Stimulated activated CD4-positive, alpha-beta T cell treated with anti-CD3 and anti-CD28 coated beads, Interleukin-2, amount 100 ng/mL, for 48 hours (primary cell): Measurements from ENCODE around the gene PTGER1.

Source experiments
- DNase-seq, 2 donors: peaks; one replicate each; pipeline ENCODE4 v3.0.0-alpha.2; 2020

Gene PTGER1

DNA sequence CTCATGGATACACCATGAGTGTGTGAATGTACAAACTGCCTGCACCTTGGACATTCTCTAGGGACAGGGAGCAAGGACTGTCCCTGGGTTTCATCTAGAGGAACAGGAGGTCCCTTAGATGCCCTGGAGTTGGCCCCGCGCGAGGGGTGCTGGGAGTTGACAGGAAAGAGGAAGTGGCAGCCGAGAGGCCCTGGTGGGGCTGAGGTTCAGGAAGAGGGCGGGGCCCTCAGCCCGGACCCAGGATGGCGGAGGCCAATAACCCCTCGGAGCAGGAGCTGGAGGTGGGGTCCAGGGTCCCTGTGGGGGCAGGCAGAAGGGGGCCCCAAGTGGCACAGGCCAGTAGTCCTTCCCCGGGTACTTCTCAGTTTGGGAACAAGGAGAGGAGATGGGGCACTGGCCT is 35.1 kb downstream of the PTGER1 start:
- DNase-seq = peak; percentile 67 to 78

DNA sequence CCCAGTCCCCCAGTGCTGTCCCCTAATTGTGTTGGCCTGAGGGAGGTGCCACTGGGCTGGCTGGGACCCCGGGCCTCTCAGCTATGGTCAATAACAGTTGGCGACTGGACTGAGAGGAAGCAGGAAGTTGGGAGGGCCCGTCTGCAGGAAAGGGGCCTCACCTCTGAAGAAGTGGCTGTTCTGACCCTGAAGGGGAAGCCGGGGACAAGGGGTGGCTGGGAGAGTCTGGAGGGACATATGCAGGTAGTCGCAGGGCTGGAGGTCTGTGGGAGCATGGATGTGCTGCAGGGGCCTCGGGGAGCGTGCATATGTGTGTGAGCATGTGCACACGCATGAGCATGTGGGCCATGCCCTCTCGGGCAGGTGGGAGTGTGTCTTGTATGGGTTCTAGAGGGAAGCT is 36.1 kb downstream of the PTGER1 start:
- DNase-seq = no peak

DNA sequence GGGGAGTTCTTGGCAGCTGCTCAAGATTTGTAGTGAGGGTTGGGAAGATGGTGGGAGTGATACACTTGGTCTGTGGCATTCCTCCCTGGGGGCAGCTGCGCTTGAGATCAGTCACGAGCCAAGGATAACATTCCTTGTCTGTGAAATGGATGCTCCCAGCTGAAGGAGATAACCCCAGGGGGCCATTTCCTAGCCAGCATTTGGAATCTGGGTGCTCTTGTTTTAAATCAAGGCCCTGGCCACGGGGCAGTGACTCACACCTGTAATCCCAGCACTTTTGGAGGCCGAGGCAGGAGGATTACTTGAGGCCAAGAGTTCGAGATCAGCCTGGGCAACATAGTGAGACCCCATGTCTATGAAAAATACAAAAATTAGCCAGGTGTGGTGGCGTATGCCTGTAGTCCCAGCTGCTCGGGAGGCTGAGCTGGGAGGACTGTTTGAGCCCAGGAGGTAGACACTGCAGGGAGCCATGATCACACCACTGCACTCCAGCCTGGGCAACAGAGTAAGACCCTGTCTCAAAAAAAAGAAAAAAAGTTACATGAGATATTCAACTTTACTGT is 37.5 kb downstream of the PTGER1 start:
- DNase-seq = no peak

DNA sequence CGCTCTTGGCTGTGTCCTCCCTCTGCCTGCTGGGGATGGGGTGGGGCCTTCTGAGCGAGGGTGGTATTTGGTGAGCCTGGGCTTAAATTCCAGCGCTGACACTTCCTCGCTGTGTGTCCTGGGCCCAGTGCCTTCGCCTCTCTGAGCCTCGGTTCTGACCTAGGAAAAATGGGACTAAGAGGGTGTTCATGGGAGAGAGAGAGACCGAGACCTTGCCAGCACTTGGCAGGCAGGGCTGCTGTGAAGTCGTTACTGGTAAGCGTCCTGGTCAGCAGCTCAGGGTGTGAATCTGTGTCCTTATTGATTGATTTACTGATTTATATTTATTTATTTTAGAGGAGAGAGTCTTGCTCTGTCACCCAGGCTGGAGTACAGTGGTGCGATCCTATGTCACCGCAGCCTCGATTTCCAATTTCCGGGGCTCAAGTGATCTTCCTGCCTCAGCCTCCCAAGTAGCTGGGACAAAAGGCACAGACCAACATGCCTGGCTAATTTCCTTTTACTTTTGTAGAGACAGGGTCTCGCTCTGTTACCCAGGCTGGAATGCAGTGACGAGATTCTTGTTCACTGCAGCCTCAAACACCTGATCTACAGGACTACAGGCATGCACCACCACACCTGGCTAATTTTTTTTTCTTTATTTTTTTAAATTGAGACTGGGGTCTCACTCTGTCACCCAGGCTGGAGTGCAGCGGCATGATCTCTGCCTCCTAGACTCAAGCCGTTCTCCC is 39.7 kb downstream of the PTGER1 start:
- no peak for DNase-seq

DNA sequence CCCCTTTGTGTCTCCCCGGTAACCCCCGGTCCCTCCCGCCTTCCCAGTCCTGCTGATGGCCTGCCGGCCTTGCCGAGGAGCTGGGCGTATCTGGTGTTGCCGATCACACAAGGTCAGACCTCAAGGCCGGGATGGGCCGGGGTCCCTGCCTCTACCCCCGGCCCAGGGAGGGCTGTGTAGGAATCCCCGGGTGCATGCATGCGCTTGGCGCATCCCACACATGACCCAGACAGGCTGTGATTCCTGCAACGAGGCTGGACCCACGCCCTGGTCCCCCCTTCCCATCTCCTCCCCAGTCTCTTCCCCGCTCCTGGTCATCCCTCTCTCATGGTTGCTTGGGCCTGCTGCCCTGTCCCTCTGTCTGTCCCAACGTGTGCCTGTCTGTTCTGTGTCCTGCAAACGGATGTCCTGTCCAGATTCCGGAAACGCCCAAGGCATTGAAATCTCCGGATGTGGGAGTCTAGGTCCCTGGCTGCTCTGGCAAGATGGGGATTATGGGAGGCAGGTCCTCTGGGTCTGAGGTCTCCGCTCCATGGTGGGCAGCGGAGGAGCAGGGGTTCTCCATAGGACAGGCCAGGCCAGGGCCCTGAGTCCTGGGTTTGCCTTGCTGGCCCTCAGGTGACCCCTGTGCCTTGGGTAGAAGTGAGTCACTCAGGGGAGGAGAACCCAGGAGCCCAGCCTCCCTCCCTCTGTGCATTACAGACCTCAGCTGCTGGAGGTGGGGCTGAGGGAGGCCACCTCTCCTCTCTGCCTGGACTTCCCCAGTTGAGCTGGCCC is 40.4 kb downstream of the PTGER1 start:
- DNase-seq = no peak

DNA sequence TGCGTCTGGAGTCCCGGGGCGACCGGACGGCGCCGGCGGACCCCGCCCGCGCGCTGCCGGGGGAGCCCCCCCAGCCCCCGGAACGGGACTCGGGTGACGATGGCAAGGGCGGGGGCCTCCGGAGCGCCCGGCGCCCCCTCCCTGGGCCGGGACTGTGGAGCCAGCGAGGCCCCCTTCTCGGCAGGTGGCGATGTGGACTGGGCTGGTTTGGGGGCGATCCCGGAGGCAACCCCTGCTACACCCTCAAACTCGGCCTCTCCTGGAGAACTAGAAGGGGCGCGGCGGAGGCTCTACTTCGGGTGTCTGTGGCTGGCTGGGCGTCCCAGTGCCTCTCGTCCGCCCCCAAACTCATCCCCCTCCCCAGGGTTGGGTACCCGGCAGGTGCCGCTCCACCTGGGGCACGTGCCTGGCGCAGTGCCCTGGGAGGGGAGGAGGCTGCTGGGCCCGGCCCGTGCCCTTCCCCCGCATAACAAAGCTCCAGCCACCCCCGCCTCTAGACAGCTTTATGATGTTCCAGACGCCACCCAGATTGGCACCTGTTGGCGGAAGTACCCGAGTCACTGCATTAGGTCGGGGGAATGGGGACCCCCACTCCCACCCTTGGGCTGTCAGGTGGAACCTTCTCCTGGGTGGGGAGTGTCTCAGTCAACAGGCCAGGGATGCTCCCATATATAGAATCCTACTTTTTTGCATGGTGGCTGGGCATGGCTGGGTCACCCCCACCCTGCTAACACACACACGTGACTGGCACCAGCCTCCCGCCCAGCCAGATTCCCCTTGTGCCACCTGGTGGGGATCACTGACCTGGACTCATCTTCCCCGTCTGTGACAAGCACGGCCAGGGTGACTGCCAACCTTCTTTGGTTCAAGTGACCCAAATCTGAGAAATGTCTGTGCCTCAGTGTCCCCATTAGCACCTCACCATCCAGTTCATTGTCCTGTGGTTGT is 41.3 kb downstream of the PTGER1 start:
- peak in 1 of 2 donors; percentile 34 for DNase-seq

DNA sequence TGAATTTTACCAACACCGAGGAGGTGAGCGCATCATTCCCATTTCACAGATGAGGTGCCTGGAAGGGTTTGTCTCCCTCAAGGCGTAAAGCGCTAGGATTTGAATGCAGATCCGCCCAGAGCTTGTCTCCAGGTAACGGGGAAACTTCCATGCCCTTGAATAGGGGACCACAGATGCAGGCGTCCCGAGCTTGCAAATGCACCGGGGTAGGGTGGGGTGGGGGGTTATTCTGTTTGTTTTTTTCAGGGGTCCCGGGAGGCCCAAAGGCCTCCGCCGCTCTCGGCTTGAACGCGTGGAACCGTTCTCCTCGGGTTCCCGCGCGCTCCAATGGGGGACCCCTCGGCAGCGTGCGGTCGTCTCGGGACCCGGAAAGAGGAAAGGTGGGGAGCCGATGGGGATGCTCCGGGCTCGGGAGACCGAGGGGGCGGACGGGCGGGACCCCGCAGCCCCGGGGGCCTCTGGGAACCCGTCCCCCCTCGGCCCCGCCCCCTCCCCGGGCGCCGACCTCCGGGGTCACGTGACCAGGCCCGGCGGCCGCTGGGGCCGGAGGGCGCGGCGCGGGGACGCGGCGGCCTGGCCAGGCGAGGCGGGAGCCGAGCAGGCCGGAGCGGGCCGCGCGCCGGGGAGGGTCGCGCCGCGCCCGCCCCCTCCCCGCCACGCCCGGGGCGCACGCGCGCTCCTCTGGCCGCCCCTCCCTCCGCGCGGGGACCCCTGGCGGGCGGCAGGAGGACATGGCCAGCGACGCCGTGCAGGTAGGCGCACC is 42.2 kb downstream of the PTGER1 start, which contains the start of gene PKN1:
Gene PKN1, plus strand, starts transcription at position 516 of the 763 bp plus-strand sequence. Its CDS starts 216 bp downstream, at position 732.
- DNase-seq = peak; percentile 45 to 57

DNA sequence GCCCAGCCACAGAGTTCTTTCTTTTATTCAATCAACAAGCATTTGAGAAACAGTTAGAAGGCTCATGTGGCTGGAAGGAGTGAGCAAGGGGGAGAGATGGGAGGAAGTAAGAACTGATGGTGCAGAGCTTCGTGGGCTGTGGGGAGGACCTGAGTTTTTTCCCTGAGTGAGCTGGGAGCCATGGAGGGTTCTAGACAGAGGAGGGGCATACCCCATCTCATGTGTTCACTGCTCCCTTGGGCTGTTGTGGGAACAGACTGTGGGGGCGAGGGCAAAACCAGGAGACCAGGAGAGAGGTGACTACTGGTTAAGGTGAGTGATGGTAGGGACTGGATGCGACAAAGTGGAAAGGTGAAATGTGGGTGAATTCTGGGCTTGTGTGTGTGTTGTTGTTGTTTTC is 44.4 kb downstream of the PTGER1 start:
- no peak for DNase-seq

DNA sequence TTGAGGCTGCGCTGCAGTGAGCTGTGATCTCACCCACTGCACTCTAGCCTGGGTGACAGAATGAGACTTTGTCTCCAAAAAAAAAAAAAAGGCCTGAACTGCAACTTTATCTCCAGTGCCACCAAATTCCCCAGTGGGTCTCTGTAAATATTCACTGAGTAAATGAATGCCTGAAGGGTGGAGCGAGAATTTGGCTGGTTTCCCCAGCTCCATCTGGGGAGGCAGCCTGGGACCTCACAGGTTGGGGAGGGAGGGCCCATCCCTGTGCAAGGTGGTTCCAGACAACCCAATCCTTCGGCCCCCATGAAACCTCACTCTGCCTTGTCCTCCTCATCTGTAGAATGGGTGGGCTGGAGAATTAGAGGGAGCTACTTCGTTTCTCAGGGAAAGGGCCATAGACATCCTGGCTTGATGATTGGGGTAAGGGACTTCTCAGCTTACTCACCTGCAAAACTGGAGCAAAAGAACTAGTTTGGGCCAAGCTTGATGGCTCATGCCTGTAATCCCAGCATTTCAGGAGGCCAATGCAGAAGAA is 46.2 kb downstream of the PTGER1 start:
- no peak for DNase-seq

DNA sequence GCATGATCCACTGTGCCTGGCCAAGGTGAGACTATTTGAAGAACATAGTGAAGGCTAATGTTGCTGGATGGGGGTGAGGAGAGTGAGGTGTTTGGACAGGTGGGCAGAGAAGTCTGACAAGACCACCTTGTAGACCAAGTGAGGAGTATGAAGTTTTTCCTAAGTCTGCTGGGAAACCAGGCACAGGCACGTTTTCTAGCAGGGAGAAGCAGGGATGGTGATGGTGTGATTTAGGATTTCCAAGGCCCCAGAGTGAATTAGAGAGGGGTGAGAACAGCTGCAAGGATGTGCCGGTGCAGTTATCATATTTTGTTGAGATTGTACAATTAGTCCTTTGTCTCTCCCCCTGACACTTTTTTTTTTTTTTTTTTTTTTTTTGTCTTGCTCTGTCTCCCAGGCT is 47.7 kb downstream of the PTGER1 start:
- no peak for DNase-seq

DNA sequence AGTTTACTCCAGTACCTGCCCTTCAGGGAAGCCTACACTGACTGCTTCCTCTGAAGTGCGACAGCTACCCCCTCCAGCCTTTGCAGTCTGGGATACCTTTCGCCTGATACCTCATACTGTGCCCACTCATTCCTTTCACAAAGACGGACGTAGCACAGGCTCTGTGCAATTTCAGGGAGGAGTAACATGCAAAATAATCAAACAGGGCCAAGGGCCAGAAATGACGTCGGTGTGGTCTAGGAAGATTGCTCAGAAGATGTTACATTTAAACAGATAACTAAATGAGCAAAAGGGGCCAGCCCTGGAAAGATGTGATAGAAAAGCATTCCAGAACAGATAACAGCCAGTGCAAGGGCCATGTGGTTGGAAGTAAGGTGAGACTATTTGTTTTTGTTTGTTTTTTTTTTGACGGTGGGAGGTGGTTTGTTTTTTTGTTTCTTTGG is 49.4 kb downstream of the PTGER1 start:
- no peak for DNase-seq
